ENCODE measurements around the gene COA8. TPM values are rescaled to one million over a fixed set of nuclear protein-coding genes. Genes with fewer than 3 reads are reported as not detected.

Gene COA8
- total RNA-seq, 1 experiment from 2014 or later, result 37.2 TPM

GRCh38 chr14:103531421-103532215, 31.1 kb upstream of the COA8 start:
- no TSS peak for BruUV-seq (replicated peaks)

GRCh38 chr14:103532216-103533136, 30.3 kb upstream of the COA8 start:
- BruUV-seq (replicated peaks), result no TSS peak
- H3K36me3 Mint-ChIP-seq (ENCODE audit: insufficient read depth, unreplicated experiment), result peaks cover 42% of the 10 kb centered on the region
- no peaks in the 10 kb centered on the region for H3K9me3 Mint-ChIP-seq (ENCODE audit: low read depth, unreplicated experiment)
- no peak for DNase-seq
- intact Hi-C loops (cut with micrococcal nuclease; ENCODE audit: unreplicated experiment), result no loop called here
- no peak overlapping the region for H3K4me3 Mint-ChIP-seq (ENCODE audit: low read depth, unreplicated experiment)
- CTCF ChIA-PET, result interaction anchor here (0.5 to 0.7 kb wide), 2 partner anchors 17 to 21 kb away, joined by 3 read pairs; no protein-coding TSS in a partner anchor
- H3K27me3 Mint-ChIP-seq (ENCODE audit: unreplicated experiment), result no peaks in the 10 kb centered on the region
- no peak for TF ChIP-seq CTCF (IDR thresholded peaks at IDR 0.05; ENCODE audit: unreplicated experiment)
- peaks cover 11% of the 10 kb centered on the region for H3K4me1 Mint-ChIP-seq (ENCODE audit: low read depth, unreplicated experiment)
- no peak overlapping the region for H3K27ac Mint-ChIP-seq (ENCODE audit: unreplicated experiment)

More at GRCh38 chr14:103531421-103532215, 31.1 kb upstream of the COA8 start:
- Mint-ChIP-seq H3K27me3 (ENCODE audit: unreplicated experiment) (no peaks in the 10 kb centered on the region), H3K27ac (ENCODE audit: unreplicated experiment) (no peak overlapping the region), H3K36me3 (ENCODE audit: insufficient read depth, unreplicated experiment) (peaks cover 48% of the 10 kb centered on the region), H3K4me1 (ENCODE audit: low read depth, unreplicated experiment) (peaks cover 16% of the 10 kb centered on the region), H3K9me3 (ENCODE audit: low read depth, unreplicated experiment) (no peaks in the 10 kb centered on the region), H3K4me3 (ENCODE audit: low read depth, unreplicated experiment) (no peak overlapping the region)
- intact Hi-C loops (cut with micrococcal nuclease; ENCODE audit: unreplicated experiment), result no loop called here
- TF ChIP-seq CTCF (IDR thresholded peaks at IDR 0.05; ENCODE audit: unreplicated experiment), result no peak
- no peak for DNase-seq
- CTCF ChIA-PET, result interaction anchor here (0.7 kb wide), 1 partner anchor 21 kb away, joined by 3 read pairs; no protein-coding TSS in a partner anchor

- peaks cover 40% of the 10 kb centered on the region for H3K36me3 Mint-ChIP-seq (ENCODE audit: insufficient read depth, unreplicated experiment)
- intact Hi-C loops (cut with micrococcal nuclease; ENCODE audit: unreplicated experiment), result no loop called here
- no peak for TF ChIP-seq CTCF (IDR thresholded peaks at IDR 0.05; ENCODE audit: unreplicated experiment)
- H3K4me3 Mint-ChIP-seq (ENCODE audit: low read depth, unreplicated experiment), result no peak overlapping the region
- no TSS peak for BruUV-seq (replicated peaks)
- no peaks in the 10 kb centered on the region for H3K27me3 Mint-ChIP-seq (ENCODE audit: unreplicated experiment)
- H3K9me3 Mint-ChIP-seq (ENCODE audit: low read depth, unreplicated experiment), result no peaks in the 10 kb centered on the region
- DNase-seq, result no peak
- peaks cover 2% of the 10 kb centered on the region for H3K4me1 Mint-ChIP-seq (ENCODE audit: low read depth, unreplicated experiment)
- no peak overlapping the region for H3K27ac Mint-ChIP-seq (ENCODE audit: unreplicated experiment)
- CTCF ChIA-PET, result interaction anchor here (0.5 kb wide), 1 partner anchor 17 kb away, joined by 3 read pairs; no protein-coding TSS in a partner anchor
Observed at GRCh38 chr14:103533137-103533998, 29.4 kb upstream of the COA8 start.
